Superior temporal gyrus (tissue), 1 donor: Measurements from ENCODE around the gene ACIN1.

ENCODE experiments used
- DNase-seq: peaks from one replicate; pipeline ENCODE4 v3.0.0-alpha.2; 2016; ENCODE audit errors: extremely low spot score

ACIN1 gene

GRCh38 chr14:23079716-23080115, 15.2 kb downstream of the ACIN1 start:
- DNase-seq: no peak

- no peak for DNase-seq
Observed at GRCh38 chr14:23078692-23079116, 16.2 kb downstream of the ACIN1 start.

GRCh38 chr14:23077962-23078361, 17.0 kb downstream of the ACIN1 start:
- no peak for DNase-seq

- peak; percentile 76 for DNase-seq
Observed at GRCh38 chr14:23076785-23077408, 18.0 kb downstream of the ACIN1 start.

- no peak for DNase-seq
Observed at GRCh38 chr14:23074906-23075305, 20.0 kb downstream of the ACIN1 start.

- DNase-seq: no peak
Observed at GRCh38 chr14:23071921-23072539, 22.9 kb downstream of the ACIN1 start.

- DNase-seq: peak; percentile 87
Observed at GRCh38 chr14:23071244-23071920, 23.6 kb downstream of the ACIN1 start.

- DNase-seq: no peak
Observed at GRCh38 chr14:23070262-23071129, 24.4 kb downstream of the ACIN1 start.

GRCh38 chr14:23069413-23069806, 25.5 kb downstream of the ACIN1 start:
- DNase-seq: no peak

GRCh38 chr14:23068789-23069412, 26.0 kb downstream of the ACIN1 start:
- peak; percentile 98 for DNase-seq

GRCh38 chr14:23067847-23068788, 26.8 kb downstream of the ACIN1 start:
- DNase-seq: no peak

- DNase-seq: no peak
Observed at GRCh38 chr14:23066855-23067744, 27.8 kb downstream of the ACIN1 start.

- DNase-seq: no peak
Observed at GRCh38 chr14:23066368-23066767, 28.6 kb downstream of the ACIN1 start.

- no peak for DNase-seq
Observed at GRCh38 chr14:23063601-23064000, 31.3 kb downstream of the ACIN1 start.

GRCh38 chr14:23062002-23062401, 32.9 kb downstream of the ACIN1 start:
- DNase-seq: no peak

- DNase-seq: no peak
Observed at GRCh38 chr14:23060536-23061260, 34.2 kb downstream of the ACIN1 start.

- DNase-seq: no peak
Observed at GRCh38 chr14:23058654-23059504, 36.1 kb downstream of the ACIN1 start.
